GM21526 (cell line): Measurements from ENCODE around the gene SMIM7.

Experiments
- ATAC-seq: cut with Tn5 transposase; IDR thresholded peaks from one replicate; pipeline ENCODE4 v1.9.1; 2021; ENCODE audit warnings: moderate library complexity; ENCODE audit not compliant: unreplicated experiment, low FRiP score

The SMIM7 gene

DNA sequence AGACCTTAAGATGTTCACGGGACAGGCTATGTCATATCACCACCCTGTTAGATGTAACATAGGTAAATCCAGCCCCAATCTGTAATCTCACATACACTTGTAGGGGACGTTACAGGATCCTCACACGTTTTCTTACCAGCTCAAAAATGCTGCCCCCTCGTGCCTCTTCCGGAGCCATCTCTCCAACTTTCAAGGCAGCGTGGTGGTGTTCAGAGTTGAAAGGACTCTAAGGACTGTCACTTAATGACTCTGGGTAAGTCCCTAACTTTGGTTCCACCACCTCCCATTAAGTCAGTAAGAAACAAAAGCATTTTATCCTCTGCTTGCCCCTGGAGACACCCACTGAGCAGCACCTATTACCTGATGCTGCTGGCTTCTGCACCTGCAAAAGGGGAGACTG is 36.4 kb downstream of the SMIM7 start:
- no peak for ATAC-seq

GRCh38 chr19:16623066-16623465 is 36.9 kb downstream of the SMIM7 start:
- no peak for ATAC-seq

DNA sequence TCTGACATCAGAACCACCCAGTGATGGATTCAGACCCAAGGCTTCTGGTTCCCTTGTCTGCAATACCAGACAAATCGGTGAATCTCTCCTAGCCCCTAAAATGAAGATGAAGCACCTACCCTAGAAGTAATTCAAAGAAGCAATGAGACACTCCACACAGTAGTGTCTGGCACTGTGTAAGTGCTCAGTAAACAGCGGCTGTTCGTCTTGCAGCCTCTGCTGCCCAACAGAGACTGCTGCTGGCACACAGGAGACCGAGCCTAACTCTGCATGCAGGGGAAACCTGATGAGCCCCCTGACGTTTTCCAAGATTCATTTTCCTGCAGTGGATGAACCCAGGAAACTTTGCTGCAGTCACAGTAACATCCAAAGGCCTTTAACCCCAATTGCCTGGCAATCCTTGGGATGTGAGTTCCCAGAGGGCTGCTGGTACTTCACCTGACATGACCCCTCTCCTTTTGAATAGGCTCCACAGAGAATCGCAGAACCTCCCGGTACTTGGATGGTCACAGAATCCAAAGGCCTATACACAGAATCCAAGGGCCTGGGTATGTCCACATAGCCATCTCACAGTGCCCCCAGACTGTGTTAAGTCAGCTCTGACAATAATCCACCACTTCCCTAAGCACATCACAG is 38.7 kb downstream of the SMIM7 start:
- ATAC-seq = no peak

DNA sequence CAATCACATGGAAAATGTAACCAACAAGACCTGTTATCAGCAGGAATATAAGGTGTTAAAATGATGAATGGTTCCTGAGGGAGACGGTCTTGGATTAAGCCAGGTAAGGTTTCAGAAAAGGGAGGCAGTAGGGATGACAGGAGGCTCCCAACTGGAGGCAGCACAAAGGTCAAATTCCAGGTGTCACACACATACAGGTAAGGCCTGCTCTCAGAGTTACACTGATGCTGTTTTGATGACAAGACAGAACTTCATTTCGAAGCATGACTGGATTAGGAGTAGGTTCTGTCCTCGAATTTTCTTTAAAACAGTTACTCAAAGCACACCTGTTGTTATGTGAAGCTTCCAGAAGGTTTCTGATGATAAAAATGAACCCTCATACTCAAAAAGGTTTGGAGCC is 39.4 kb downstream of the SMIM7 start:
- no peak for ATAC-seq

GRCh38 chr19:16620018-16620417 is 39.9 kb downstream of the SMIM7 start:
- ATAC-seq = no peak

DNA sequence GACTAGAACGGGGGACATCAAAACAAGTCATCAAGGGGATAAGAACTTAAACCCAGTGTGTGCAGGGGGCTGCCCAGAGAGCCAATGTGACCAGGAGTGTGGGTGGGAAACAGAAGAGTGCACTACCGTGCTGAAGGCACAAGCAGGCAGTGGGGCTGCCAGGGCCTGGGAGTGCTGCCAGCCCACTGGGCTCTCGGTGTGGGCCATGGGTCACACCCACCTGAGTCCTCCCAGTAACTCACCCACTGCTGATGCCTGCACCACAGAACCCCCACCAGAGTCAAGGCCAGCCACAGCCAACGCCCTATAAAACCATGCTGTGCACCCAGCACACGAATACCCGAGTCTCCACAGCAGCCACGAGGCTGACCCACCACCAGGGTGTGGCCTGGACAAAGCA is 40.5 kb downstream of the SMIM7 start:
- no peak for ATAC-seq

- no peak for ATAC-seq
Observed at GRCh38 chr19:16618248-16618647, 41.7 kb downstream of the SMIM7 start.

- ATAC-seq = no peak
Observed at GRCh38 chr19:16615808-16616207, 44.1 kb downstream of the SMIM7 start.

- no peak for ATAC-seq
Observed at GRCh38 chr19:16614941-16615340, 45.0 kb downstream of the SMIM7 start.

- ATAC-seq = no peak
Observed at GRCh38 chr19:16613841-16614240, 46.1 kb downstream of the SMIM7 start.

DNA sequence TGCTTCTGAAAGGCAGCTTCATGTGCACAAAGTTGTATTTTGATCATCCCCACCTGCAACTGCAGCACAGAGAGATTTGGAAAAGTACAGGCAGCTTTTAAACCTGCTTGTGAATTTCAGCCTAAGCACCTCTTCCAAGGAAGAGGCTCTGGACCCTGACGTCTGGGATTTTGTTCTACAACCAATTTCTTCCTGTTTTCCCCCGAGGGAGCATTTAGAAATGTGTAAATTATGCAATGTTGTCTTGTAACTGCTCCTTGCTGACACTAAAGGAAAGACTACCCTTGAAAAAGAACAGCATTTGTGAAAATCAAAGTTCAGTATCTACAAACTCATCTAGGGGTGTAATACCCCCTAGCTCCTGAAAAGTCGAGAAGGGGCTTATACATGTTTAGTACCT is 47.3 kb downstream of the SMIM7 start:
- no peak for ATAC-seq

GRCh38 chr19:16611121-16611520 is 48.8 kb downstream of the SMIM7 start:
- ATAC-seq = no peak

DNA sequence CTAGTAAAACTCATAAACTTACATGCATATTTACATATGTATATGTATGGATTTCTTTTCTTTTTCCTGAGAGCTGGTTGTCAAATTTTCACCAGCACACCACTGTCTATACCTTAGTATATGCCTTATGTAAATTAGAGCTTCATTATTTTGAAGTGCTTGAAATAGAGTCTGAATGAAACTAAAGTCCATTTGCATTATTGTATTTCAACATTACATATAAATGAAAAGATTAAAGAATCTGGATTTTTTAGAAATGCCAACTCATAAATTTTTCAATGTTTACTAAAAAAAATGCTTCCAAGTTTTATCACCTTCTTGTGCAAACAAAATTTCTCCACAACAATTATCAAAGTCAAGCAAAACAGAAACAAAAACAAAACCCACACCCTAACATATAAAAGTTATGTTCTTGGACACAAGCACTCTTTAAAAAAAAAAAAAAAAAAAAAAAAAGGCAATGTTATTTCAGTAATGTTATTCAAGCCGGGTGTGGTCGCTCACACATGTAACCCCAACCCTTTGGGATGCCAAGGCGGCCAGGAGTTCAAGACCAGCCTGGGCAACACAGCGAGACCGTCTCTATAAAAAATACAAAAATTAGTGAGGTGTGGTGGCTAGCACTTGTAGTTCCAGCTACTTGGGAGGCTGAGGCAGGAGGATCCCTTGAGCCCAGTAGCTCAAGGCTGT is 50.3 kb downstream of the SMIM7 start:
- no peak for ATAC-seq

DNA sequence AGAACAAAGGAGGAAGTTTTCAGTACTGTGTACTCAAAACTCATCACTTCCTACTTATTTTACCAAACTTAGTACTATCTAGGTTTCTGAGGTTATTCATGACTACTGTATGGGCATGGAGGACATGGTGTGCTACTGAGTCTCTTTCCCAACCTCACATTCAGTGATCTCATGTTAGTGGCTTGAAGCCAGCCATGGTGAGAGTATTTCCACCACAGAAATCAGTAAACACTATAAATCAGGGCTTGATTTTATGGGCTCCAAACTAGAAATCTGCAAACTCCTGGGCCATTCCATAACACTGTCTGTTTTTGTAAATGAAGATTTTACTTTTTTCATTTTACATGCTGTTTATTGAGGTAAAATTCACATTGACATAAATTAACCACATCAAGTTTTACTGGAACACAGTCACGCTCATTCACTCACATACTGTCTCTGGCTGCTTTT is 51.6 kb downstream of the SMIM7 start:
- no peak for ATAC-seq

DNA sequence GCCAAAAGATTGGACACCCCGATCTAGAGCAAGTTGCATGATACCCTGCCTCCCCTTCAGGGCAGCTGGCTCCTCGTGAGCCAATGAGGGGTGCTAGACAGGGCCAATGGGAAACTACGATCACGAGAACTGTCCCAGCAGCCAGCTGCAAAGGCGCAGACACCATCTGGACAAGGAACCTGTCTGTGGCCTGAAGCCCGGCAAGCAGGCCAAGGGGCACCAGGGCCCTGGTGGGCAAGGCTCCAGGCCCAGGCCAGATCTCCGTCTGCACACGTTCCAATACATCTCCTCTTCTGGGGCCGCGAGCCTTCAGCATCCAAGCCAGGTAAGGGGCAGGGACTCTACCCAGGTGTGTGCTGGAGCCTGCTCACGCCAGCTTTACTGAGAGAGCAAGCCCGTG is 52.1 kb downstream of the SMIM7 start:
- ATAC-seq = no peak

DNA sequence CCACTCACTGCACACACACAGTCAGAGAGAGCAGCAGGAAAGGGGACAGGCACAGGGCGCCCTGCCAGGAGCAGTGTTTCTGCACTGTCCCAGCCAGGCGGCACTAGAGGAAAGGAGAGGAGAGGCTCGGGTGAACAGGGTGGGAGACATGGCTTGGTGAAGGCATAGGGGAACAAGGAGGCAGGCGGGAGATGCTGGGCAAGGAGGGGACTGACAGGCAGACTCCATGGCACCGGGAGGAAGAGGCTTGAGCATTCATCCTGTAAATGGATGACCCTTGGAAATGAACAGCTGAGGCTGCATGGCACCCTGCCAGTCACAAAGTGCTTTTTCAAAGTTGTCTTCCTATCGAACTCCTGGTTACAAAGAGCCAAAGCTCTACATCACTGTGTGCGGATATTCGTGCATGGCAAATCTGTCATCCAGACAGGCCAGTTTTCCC is 54.4 kb downstream of the SMIM7 start:
- ATAC-seq = no peak

DNA sequence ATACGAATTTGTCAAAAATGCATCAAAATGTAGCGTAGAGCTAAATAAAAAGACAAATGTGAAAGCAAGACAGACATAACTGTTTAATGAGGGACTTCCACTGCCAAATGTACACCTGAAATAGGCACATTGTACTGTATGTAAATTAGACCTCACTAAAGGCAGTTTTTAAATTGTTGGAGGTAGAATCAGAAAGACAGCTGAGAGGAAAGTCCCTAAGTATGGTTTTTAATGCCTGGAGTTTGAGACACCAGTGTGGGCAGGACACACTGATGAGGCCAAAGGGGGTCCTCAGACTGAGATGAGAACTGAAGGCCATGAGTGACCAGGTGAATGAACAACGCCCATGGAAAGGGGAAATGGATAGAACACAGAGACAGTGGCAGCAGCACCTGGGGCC is 54.8 kb downstream of the SMIM7 start:
- no peak for ATAC-seq

DNA sequence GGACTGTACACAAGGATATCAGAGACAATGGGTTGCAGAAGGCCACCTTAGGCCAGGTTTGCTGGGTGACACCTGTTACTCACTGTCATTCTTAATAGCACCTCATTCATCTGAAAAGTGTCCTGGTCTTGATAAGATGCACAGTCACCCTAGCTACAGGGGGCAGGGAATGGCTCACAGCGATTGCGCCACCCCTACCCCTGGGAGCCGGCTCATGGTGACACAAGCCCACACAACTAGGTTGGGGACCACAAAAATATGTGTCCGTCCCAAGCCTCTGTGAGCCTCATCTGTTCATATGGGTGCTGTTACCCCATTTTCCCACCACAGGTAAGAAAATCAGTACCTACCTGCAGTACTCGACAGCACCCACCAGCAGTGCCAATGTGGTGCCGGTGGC is 55.3 kb downstream of the SMIM7 start:
- no peak for ATAC-seq

DNA sequence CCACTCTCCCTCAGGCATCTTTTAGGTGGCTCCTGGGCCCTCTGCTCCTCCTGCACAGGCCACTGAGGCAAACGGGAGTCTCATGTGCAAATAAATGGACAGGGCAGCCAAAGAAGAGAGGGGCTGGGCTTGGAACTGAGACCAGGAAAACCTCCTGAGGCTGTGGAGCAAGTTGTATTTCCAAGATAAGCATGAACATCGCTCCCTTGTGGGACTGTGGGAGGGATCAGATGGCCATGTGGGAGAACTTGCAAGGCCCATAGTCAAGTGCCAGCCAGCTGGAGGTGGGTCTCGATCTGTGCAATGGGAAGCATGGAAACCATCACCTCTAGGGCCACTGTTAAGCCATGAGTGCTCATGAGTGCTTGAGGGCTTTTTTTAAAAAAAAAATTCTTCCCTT is 56.9 kb downstream of the SMIM7 start:
- ATAC-seq = no peak

DNA sequence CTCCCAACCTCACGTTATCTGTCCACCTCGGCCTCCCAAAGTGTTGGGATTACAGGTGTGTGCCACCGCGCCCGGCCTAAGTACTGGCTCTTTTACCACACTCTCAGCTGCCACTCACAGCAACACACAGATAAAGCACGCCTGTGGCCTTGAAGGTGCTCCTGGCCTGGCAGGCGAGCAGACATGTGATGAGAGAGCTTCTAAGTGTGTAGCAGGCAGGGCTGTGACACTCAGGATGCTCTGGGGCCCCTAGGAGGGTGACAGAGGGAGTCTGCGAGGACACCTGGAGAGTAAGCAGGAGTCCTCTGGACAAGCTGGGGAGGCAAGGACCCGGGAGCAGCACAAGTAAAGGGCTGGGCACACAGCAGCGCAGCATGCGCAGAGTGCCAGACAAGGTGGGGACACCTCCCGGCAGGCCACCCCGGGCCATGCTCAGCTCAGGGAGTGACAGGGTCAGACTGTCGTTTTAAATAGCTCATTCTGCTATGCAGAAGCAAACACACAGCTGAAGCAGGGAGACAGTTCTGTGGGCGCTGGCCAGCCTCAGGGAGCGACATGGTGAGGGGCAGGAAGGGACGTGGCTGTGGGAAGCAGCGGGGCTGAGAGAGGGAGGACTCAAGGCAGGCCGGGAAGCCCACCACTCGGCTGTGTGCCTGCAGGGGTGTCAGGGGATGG is 58.4 kb downstream of the SMIM7 start:
- no peak for ATAC-seq

DNA sequence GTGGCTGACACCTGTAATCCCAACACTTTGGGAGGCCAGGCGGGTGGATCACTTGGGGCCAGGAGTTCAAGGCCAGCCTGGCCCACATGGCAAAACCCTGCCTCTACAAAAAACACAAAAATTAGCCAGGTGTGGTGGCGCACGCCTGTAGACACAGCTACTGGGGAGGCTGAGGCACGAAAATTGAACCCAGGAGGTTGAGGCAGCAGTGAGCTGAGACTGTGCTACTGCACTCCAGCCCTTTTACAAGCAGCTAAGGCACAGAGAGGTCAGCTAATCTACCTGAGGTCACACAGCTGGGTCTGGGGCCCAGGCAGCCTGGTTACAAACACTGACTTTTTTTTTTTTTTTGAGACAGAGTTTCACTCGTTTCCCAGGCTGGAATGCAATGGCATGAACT is 59.1 kb downstream of the SMIM7 start:
- no peak for ATAC-seq
